Mesodermal cell (in vitro differentiated cells): Measurements from ENCODE around the gene MYOF.

Experiments used
- H3K27ac ChIP-seq: 2 replicates; pipeline ENCODE4 v1.7.0; 2013; ENCODE audit warnings: mild to moderate bottlenecking, low read depth, low read length, moderate library complexity; ENCODE audit not compliant: severe bottlenecking
- H3K36me3 ChIP-seq: 2 replicates; pipeline ENCODE4 v1.7.1; 2013; ENCODE audit warnings: mild to moderate bottlenecking, low read length, moderate library complexity; ENCODE audit not compliant: control insufficient read depth, insufficient read depth
- H3K4me1 ChIP-seq: one replicate; pipeline ENCODE4 v1.7.1; 2013; ENCODE audit warnings: mild to moderate bottlenecking, low read length; ENCODE audit not compliant: insufficient read depth, control insufficient read depth, poor library complexity, severe bottlenecking
- H3K4me3 ChIP-seq: 2 replicates; pipeline ENCODE4 v1.7.0; 2013; ENCODE audit warnings: low read length, control low read depth, mild to moderate bottlenecking; ENCODE audit not compliant: insufficient read depth, poor library complexity, severe bottlenecking; ENCODE audit errors: extremely low read depth
- H3K9me3 ChIP-seq: 2 replicates; pipeline ENCODE4 v1.7.1; 2013; ENCODE audit warnings: mild to moderate bottlenecking, low read length, moderate library complexity; ENCODE audit not compliant: control insufficient read depth
- WGBS, 2 experiments: methylation state at CpG; one replicate each; pipeline ENCODE4 v1.1.5; 2013; ENCODE audit warnings: missing lambda C conversion rate in 2 of 2; ENCODE audit not compliant: insufficient coverage in 2 of 2; 5-methylcytosine and 5-hydroxymethylcytosine counted together

The MYOF gene

DNA sequence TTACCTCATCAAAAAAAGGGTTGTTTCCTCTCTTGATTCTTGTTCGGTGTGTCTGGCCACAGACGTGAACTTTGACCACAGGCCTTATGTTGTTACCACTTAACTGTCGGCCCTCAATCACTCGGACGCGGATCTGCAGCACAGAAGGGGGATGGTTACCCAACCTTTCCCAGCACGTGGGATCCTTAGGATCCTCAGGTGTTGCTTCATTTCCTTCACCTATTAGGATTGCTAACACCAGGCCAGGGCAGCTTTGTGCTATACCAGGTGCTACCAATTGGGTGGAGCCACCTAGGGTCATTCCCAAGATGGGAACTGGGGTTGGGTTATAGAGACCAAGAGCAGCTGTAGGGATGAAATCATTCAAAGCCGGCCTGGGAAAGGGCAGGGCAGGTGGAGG is 73.4 kb downstream of the MYOF start:
- H3K9me3 ChIP-seq = no peaks in the 10 kb centered on the region
- H3K27ac ChIP-seq = no peak overlapping the region
- H3K36me3 ChIP-seq = peaks cover 52% of the 10 kb centered on the region
- no peak overlapping the region for H3K4me3 ChIP-seq
- WGBS, 2 experiments = 90 to 95% methylated on average over 6 to 8 of the region's 8 CpGs
- peaks cover 17% of the 10 kb centered on the region for H3K4me1 ChIP-seq

DNA sequence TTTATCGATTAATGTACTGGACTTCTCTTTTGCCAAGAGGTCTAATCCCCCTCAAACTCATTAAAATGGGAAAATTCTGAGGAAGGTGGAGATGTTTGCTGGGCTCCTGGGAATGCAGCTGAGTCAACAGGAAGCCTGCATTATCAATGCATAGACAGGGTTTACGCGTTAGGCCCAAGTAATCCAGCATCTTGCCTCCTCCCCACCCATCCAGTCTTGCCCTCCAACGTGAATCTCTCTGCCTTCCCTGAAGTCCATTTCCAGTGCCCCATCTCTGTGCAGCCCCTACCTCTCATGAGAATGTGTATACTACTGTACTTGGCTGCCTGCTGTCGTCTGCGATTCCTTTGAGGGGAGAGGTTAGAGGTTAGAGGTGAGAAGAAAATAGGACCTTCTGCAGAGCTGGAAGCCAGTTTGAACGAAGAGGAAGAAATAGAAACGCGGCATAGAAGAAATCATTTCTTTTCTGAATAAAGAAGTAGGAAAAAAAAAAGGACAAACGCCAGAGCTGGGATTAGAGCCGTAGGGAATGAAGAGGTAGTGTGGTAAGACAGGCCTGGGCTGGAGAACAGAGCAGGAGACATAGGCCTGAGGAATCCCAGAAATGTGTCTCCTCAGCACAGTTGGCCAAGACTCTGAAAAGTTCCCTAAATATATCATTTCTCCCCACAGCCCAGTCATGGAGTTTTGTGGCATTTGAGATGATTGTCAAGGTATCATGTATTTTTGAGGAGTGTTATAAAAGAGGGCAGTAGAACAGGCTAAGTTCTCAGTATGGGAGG is 75.6 kb downstream of the MYOF start:
- peaks cover 9% of the 10 kb centered on the region for H3K4me1 ChIP-seq
- peaks cover 44% of the 10 kb centered on the region for H3K36me3 ChIP-seq
- H3K27ac ChIP-seq = peak overlapping the region; percentile 98
- 62 to 77% methylated on average over 5 to 10 of the region's 11 CpGs for WGBS, 2 experiments
- no peaks in the 10 kb centered on the region for H3K9me3 ChIP-seq
- no peak overlapping the region for H3K4me3 ChIP-seq

DNA sequence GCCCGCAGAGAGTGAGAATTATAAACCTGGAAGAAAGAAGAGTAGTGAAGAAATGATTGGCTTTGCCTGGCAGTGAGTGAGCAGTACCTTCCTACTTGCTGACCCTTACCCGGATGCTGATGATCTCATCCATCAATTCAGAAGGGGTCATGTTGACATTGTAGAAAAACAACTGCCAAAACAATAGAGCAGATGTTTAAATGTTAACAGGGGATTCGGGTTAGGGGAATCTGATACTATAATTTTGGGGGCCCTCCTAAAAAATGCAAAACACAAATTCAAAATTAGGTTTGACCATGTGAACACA is 78.1 kb downstream of the MYOF start:
- no CpG with 5 or more reads among the region's 3 CpGs for WGBS, 2 experiments
- H3K4me1 ChIP-seq = peaks cover 9% of the 10 kb centered on the region
- H3K27ac ChIP-seq = peak overlapping the region; percentile 13
- no peaks in the 10 kb centered on the region for H3K9me3 ChIP-seq
- H3K36me3 ChIP-seq = peaks cover 43% of the 10 kb centered on the region
- H3K4me3 ChIP-seq = no peak overlapping the region

DNA sequence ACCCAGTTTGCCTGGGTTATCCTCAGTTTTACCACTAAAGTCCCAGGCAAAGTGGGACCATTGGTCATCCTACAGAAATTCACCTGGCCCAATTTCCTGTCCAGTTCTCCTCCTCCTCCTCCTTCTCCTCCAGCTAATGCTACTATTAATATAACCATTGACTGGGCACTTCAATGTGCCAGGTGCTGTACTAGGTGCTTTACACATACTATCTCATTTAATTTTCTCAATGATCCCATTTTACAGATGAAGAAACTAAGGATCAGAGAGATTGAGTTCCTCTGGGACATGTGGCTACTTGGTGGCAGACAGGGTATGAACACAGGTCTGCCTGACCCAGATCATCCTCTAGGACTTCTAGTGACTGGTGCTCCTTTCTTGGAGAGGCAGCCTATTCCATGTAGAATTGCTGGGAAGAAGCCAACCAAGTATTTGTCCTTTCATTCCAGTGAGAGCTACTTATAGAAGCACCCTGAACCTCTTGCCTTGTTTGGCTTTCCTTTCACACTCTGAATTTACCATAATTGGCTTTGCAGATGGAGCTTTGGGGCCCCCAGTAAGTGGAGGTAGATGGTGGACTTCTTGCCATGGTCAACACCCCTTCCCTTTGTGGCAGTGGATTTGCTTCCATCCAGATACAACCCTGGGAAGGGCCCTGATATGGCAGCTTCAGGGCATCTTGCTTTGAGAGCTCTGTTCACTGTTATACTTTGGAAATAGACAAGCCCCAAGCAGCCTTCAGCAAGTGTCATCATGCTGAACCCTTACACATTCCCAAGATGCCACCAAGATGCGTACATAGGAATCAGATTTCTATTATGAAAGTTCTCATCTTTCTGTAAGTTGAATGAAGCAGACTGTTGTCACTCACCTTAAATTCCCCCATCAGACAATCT is 78.7 kb downstream of the MYOF start:
- H3K4me3 ChIP-seq = no peak overlapping the region
- peaks cover 43% of the 10 kb centered on the region for H3K36me3 ChIP-seq
- H3K4me1 ChIP-seq = peaks cover 9% of the 10 kb centered on the region
- WGBS, 2 experiments = 100% methylated on average over 1 of the region's 1 CpG; no CpG with 5 or more reads in 1 of the 2 experiments
- no peaks in the 10 kb centered on the region for H3K9me3 ChIP-seq
- H3K27ac ChIP-seq = peak overlapping the region; percentile 13

DNA sequence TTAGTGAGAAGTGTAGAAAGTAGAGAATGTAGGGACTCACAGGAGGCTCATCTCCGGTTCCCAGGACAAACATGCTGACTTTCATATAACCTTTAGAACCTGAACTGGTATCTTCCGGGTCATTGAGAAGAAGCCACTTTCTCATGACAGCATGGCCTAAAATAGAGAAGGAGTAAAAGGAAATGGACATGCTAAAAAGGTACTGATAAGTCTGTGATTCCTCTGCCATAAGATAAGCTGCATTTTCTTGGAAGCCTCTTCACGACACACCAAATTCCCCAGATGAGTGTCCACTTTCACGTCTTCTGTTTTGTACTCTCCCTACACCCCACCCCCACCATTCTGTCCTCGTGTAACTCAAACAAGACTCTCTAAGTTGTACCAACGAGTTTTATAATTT is 79.9 kb downstream of the MYOF start:
- Histone ChIP-seq H3K36me3 (peaks cover 42% of the 10 kb centered on the region), H3K4me3 (no peak overlapping the region), H3K4me1 (peaks cover 9% of the 10 kb centered on the region), H3K9me3 (no peaks in the 10 kb centered on the region), H3K27ac (no peak overlapping the region)
- WGBS, 2 experiments = 76 to 81% methylated on average over 3 to 4 of the region's 6 CpGs

DNA sequence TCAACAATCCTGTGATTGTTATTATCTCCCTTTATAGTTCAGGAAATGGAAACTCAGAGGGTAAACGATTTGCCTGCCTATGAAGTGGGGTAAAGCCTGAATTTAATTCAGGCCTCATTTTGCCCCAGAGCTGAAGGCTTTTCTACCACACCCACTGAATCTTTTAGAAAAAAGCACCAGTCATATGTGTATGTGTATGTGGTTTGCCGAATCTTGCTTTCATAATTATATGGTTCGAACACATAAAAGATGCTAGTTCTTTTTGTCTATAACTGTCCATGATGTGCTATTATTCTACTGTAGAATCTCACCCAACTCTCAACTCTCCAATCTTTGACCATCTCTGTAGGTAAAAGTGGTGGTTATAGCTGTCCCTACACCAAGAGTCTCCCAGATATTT is 83.6 kb downstream of the MYOF start:
- Histone ChIP-seq H3K27ac (no peak overlapping the region), H3K4me3 (no peak overlapping the region), H3K36me3 (peaks cover 57% of the 10 kb centered on the region), H3K4me1 (no peaks in the 10 kb centered on the region), H3K9me3 (no peaks in the 10 kb centered on the region)
- WGBS, 2 experiments = no CpG with 5 or more reads among the region's 3 CpGs

DNA sequence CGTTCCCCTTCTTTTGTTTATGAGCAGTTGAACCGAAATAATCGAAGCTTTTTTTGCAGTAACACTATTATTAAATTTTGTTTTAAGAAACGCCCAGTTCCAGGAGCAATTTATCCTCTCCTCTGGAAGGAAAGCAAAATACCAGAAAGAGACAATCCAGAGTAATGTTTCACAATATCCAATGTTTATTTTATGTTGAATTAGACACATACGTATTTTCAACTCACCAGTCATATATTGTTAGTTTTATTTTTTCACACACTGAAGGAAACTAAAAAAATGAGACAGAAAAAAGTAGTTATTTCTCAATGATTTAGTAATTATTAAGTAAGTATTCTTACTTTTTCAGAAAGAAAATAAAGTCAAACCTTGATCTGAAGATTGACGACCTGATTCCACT is 85.1 kb downstream of the MYOF start:
- H3K36me3 ChIP-seq = peaks cover 63% of the 10 kb centered on the region

DNA sequence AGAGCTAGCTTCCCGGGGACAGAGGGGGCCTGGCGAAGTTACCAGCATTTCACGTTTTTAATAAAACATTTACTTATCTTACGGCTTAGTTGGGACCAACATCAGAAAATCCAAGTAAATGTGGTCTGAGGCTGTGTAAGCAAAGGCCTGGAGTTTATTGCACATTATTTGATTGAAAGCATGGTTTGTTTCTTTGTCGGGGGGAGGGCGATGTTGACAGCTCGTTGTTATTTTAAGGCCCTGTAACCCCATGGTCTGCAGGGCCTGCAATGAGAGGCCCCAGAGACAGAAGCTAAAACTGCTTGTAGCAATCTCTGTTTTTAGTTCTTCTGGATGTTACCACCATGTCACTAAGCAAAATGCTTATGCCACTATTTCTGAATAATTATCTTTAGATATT is 88.9 kb downstream of the MYOF start:
- Histone ChIP-seq H3K4me3 (no peak overlapping the region), H3K9me3 (no peaks in the 10 kb centered on the region), H3K4me1 (peaks cover 4% of the 10 kb centered on the region), H3K27ac (no peak overlapping the region), H3K36me3 (peaks cover 61% of the 10 kb centered on the region)
- WGBS, 2 experiments = 100% methylated on average over 3 of the region's 7 CpGs; no CpG with 5 or more reads in 1 of the 2 experiments

More for the DNA sequence above, 85.1 kb downstream of the MYOF start:
- H3K9me3 ChIP-seq = no peaks in the 10 kb centered on the region
- H3K4me3 ChIP-seq = no peak overlapping the region
- H3K4me1 ChIP-seq = no peaks in the 10 kb centered on the region
- 100% methylated on average over 1 of the region's 6 CpGs; no CpG with 5 or more reads in 1 of the 2 experiments for WGBS, 2 experiments
- no peak overlapping the region for H3K27ac ChIP-seq

DNA sequence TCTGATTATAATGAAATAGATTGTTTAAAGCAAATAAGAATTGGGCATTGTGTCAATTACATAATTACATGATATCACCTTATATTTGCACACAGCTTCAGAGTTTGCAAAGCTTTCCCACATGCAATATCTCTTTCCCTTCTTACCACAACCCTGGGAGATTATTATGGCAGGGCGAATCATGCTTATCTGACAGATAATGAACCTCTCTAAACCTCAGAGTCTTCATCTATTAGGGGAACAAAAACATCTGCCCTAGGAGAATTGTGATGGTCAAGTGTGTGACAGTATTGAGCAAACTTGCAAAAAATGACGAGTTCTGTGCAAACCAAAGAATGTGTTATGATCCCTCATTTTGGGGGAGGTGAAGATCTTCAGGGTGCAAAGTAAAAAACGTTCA is 90.0 kb downstream of the MYOF start:
- Histone ChIP-seq H3K27ac (no peak overlapping the region), H3K4me1 (peaks cover 4% of the 10 kb centered on the region), H3K9me3 (no peaks in the 10 kb centered on the region), H3K4me3 (no peak overlapping the region), H3K36me3 (peaks cover 66% of the 10 kb centered on the region)
- WGBS, 2 experiments = 90 to 94% methylated on average over 1 to 2 of the region's 3 CpGs

DNA sequence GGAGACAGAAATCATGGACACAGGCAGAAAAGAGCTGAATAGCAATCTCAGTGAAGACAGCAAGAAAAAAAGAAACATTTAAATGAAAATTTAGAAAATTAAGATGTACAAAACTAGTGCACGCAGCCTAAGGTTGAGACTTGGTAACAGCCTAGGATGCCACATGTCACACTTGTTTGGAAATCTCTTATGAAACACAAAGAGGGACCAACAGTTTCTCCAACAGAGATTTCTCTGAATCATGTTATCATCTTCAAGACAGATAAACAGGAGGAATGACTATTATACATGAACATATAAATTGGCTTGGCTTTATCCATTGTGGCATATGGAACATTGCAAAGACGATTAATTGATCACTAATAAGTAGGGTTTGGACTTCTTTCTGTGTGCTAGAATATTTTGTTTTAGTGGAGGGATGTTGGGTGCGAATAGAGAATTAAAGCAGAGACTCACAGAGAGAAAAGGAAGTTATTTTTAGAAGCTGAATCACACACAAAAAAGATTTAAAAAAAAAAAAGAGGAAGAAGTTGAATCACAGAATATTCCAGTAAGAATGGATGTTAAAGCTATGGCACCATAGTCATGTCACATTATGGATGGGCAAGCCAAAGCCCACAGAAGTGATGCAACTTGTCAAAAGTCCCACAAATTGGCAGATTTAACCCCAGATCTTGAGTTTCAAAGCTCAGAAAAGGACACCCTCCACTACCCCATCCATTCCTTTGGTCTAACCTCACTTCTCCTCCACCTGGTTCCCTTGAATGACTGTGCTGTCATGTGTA is 91.6 kb downstream of the MYOF start:
- 90 to 94% methylated on average over 2 of the region's 3 CpGs for WGBS, 2 experiments
- no peak overlapping the region for H3K27ac ChIP-seq
- H3K36me3 ChIP-seq = peaks cover 62% of the 10 kb centered on the region
- no peak overlapping the region for H3K4me3 ChIP-seq
- peaks cover 4% of the 10 kb centered on the region for H3K4me1 ChIP-seq
- H3K9me3 ChIP-seq = no peaks in the 10 kb centered on the region
